Measurements from ENCODE around the gene CLEC4C. TPM values are rescaled to one million over a fixed set of nuclear protein-coding genes. Genes with fewer than 3 reads are reported as not detected.

CLEC4C gene
- total RNA-seq, 1 donor from 2014 or later: not detected

DNA sequence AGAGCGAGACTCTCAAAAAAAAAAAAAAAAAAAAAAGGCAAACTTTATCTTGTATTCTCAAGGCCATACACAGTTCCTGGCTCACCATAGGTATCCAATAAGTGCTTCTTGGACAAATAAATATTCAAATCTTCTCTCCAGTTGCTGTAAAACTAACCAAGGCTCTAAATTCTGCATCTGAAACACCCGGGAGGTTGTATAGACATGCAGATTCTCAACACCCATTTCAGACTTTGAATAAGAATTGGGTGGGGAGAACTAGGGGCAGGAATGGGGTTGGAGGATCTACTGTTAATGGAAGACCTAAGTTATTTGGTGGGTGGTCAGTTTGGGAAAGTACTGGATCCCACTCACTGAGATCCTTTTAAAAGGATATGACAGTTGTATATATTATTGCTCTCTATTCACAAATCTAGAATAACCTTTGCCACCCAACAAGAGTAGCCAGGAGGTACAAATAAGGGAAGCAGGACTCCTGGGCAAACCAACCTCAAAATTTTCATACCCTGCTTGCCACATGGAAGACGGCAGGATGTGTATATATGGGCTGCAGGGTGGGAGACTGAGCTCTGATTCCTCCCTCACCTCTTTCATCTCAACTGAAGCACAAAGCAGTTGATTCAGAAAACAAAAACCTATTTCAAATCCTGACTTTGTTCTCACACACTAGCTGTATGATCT, 52.5 kb downstream of the CLEC4C start:
- no peaks in the 10 kb centered on the region for H3K9me3 ChIP-seq
- no peaks in the 10 kb centered on the region for H3K4me1 ChIP-seq
- H3K36me3 ChIP-seq: no peaks in the 10 kb centered on the region
- no peak overlapping the region for H3K27ac ChIP-seq
- intact Hi-C loops (cut with DNase I): no loop called here
- DNase-seq (ENCODE audit: extremely low spot score in 2 of 2): no peak
- no peaks in the 10 kb centered on the region for H3K27me3 ChIP-seq
- no peak overlapping the region for H3K4me3 ChIP-seq
- no peak for TF ChIP-seq POLR2A (IDR thresholded peaks at IDR 0.05)

DNA sequence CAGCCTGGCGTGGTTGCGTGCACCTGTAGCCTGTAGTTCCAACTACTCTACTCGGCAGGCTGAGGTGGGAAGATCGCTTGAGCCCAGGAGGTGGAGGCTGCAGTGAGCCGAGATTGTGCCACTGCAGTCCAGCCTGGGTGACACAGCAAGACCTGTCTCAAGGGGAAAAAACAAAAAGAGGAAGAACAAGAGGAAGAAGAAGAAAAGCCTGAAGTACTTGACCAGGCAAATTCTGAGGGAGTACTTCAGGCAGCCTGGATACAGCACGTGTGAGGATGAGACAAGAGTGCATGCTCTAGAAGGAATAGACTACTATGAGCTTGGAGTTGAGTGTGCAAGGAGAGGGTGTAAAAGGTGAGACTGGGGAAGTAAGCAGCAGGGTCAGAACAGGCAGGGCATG, 53.4 kb downstream of the CLEC4C start:
- Histone ChIP-seq H3K4me3 (no peak overlapping the region), H3K36me3 (no peaks in the 10 kb centered on the region), H3K27me3 (no peaks in the 10 kb centered on the region), H3K4me1 (no peaks in the 10 kb centered on the region), H3K27ac (no peak overlapping the region), H3K9me3 (no peaks in the 10 kb centered on the region)
- TF ChIP-seq, protein P1, sequence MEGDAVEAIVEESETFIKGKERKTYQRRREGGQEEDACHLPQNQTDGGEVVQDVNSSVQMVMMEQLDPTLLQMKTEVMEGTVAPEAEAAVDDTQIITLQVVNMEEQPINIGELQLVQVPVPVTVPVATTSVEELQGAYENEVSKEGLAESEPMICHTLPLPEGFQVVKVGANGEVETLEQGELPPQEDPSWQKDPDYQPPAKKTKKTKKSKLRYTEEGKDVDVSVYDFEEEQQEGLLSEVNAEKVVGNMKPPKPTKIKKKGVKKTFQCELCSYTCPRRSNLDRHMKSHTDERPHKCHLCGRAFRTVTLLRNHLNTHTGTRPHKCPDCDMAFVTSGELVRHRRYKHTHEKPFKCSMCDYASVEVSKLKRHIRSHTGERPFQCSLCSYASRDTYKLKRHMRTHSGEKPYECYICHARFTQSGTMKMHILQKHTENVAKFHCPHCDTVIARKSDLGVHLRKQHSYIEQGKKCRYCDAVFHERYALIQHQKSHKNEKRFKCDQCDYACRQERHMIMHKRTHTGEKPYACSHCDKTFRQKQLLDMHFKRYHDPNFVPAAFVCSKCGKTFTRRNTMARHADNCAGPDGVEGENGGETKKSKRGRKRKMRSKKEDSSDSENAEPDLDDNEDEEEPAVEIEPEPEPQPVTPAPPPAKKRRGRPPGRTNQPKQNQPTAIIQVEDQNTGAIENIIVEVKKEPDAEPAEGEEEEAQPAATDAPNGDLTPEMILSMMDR (IDR thresholded peaks at IDR 0.05): no peak
- TF ChIP-seq POLR2A (IDR thresholded peaks at IDR 0.05): no peak
- no peak for TF ChIP-seq POLR2AphosphoS5 (IDR thresholded peaks at IDR 0.05; ENCODE audit: insufficient read depth in 1 of 2, low read depth in 1 of 2)
- intact Hi-C loops (cut with DNase I): no loop called here
- no peak for DNase-seq (ENCODE audit: extremely low spot score in 2 of 2)

DNA sequence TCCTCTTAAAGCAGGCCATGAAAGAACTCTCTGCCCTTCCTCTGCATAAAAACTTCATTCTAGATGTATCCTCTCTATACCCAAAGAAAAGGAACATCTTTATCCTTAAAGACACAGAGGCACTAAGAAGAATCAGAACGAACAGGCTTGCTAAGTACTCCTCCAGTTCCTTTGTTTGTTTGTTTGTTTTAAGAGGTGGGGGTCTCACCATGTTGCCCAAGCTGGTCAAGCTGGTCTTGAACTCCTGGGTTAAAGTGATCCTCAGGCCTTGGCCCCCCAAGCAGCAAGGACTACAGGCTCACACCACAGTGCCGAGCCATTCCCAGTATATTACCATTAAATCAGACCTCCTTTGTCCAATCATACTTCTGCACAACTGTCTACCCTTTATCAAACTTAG, 65.6 kb downstream of the CLEC4C start:
- Histone ChIP-seq H3K4me1 (no peaks in the 10 kb centered on the region), H3K27ac (no peak overlapping the region), H3K27me3 (no peaks in the 10 kb centered on the region), H3K9me3 (no peaks in the 10 kb centered on the region), H3K36me3 (no peaks in the 10 kb centered on the region), H3K4me3 (no peak overlapping the region)
- TF ChIP-seq POLR2A (IDR thresholded peaks at IDR 0.05) (no peak), POLR2AphosphoS5 (IDR thresholded peaks at IDR 0.05; ENCODE audit: insufficient read depth in 1 of 2, low read depth in 1 of 2) (no peak)
- TF ChIP-seq, protein P1 (IDR thresholded peaks at IDR 0.05): no peak
- intact Hi-C loops (cut with DNase I): no loop called here
- no peak for DNase-seq (ENCODE audit: extremely low spot score in 2 of 2)

Small RNA genes lying within 50 kb of the gene (small RNA-seq; reads per million reads assigned to genes)
- gene RF00019: not detected

Other genes starting within 250 kb of the CLEC4C start
- 96.3 TPM for gene CD163, start 243.6 kb downstream of the CLEC4C start, total RNA-seq
- gene APOBEC1, start 81.5 kb downstream of the CLEC4C start, total RNA-seq: not detected
- gene GDF3, start 51.6 kb downstream of the CLEC4C start, total RNA-seq: not detected
- not detected for gene DPPA3, start 35.9 kb downstream of the CLEC4C start, total RNA-seq
- not detected for gene NANOGNB, start 17.8 kb upstream of the CLEC4C start, total RNA-seq
- gene NANOG, start 42.0 kb upstream of the CLEC4C start, total RNA-seq: 13.3 TPM
- not detected for gene SLC2A14, start 125.5 kb upstream of the CLEC4C start, total RNA-seq
- gene SLC2A3, start 188.8 kb upstream of the CLEC4C start, total RNA-seq: 71.7 TPM

Data from vagina (tissue), 2 donors.